ENCODE data around the gene PCK1.

PCK1 gene

DNA sequence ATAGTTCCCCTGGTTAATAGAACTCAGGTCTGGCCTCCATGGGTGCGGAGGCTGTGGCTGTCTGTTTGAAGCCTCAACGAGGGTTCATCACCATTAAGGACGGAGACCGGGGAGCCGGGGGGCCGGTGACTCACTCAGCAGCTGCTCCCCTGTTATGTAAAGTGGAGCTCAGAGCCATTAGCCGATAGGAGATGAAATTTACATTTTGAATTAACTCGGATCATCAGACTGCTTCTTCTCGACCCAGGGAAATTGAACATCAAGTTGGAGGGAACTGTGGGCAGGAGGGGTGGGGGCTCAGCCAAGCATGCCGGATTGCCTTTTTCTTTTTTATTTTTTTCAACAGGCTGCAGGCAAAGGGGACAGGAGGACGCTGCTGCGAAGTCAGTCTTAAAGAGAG is 12.3 kb downstream of the PCK1 start:
- Histone ChIP-seq H3K4me2 (ENCODE audit: low read length, poor library complexity, severe bottlenecking) (no peak overlapping the region), H2BK120ac (ENCODE audit: low read depth, low read length) (no peak overlapping the region), H3K4me3 (ENCODE audit: insufficient read depth in 1 of 2, low read depth in 1 of 2, low read length in 2 of 2) (no peak overlapping the region), H3K4me1 (ENCODE audit: control insufficient read depth, insufficient read depth, low read depth, low read length) (no peaks in the 10 kb centered on the region), H3K4ac (ENCODE audit: low read depth in 1 of 2, low read length in 2 of 2) (no peak overlapping the region), H3K79me1 (replicated peaks; ENCODE audit: low read length, poor library complexity, severe bottlenecking) (no peaks in the 10 kb centered on the region), H3K14ac (ENCODE audit: low read length in 2 of 2) (no peak overlapping the region), H2BK12ac (ENCODE audit: low read length in 2 of 2) (no peak overlapping the region), H4K8ac (ENCODE audit: low read length) (no peak overlapping the region), H4K91ac (ENCODE audit: low read length) (no peak overlapping the region), H3K36me3 (ENCODE audit: control insufficient read depth in 1 of 2, insufficient read depth in 2 of 2, low read depth in 1 of 2, low read length in 2 of 2) (no peaks in the 10 kb centered on the region), H3K9ac (ENCODE audit: low read length) (no peak overlapping the region), H2BK15ac (ENCODE audit: low read depth, poor library complexity, severe bottlenecking) (no peak overlapping the region), H2AK5ac (ENCODE audit: low read length, severe bottlenecking) (no peak overlapping the region), H2BK5ac (ENCODE audit: low read depth, low read length, poor library complexity, severe bottlenecking) (no peak overlapping the region), H3K23ac (ENCODE audit: low read length in 2 of 2) (no peak overlapping the region), H3K9me3 (ENCODE audit: control insufficient read depth, low read length) (no peaks in the 10 kb centered on the region), H3K18ac (ENCODE audit: low read depth in 1 of 2, low read length in 2 of 2) (no peak overlapping the region), H2AFZ (ENCODE audit: low read depth, low read length) (no peak overlapping the region), H3K27ac (ENCODE audit: low read length, poor library complexity, severe bottlenecking) (no peak overlapping the region), H3K27me3 (ENCODE audit: control insufficient read depth in 1 of 2, insufficient read depth in 1 of 2, low read length in 2 of 2) (peaks cover 51 to 82% of the 10 kb centered on the region in 2 experiments)
- DNase-seq = no peak
- WGBS = 71% methylated on average over 10 of the region's 12 CpGs

DNA sequence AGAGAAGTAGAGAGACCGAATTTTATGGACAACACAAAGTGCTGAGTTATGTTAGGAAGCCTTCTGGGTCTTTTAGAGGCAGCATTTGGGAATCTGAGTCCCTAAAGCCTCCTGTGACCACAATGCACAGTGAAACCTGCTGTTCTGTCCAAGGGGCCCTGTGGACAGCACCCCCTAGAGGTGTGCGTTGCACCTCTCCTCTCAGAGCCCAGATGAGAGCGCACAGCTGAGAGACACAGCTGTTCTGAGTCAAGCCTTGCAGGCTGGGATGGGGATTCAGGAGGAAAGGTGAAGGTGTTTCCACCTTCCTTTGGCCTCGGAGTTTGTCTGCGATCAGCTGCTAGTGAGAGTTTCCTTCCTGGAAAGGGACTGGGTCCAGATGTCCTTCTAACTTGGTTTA is 13.0 kb downstream of the PCK1 start:
- no peak overlapping the region for H3K27ac ChIP-seq (ENCODE audit: low read length, poor library complexity, severe bottlenecking)
- no peak overlapping the region for H3K14ac ChIP-seq (ENCODE audit: low read length in 2 of 2)
- no peak overlapping the region for H2BK12ac ChIP-seq (ENCODE audit: low read length in 2 of 2)
- H2BK15ac ChIP-seq (ENCODE audit: low read depth, poor library complexity, severe bottlenecking) = no peak overlapping the region
- no peak overlapping the region for H3K23ac ChIP-seq (ENCODE audit: low read length in 2 of 2)
- no peaks in the 10 kb centered on the region for H3K9me3 ChIP-seq (ENCODE audit: control insufficient read depth, low read length)
- H2BK120ac ChIP-seq (ENCODE audit: low read depth, low read length) = no peak overlapping the region
- H2BK5ac ChIP-seq (ENCODE audit: low read depth, low read length, poor library complexity, severe bottlenecking) = no peak overlapping the region
- H2AFZ ChIP-seq (ENCODE audit: low read depth, low read length) = no peak overlapping the region
- no peak overlapping the region for H3K4me3 ChIP-seq (ENCODE audit: insufficient read depth in 1 of 2, low read depth in 1 of 2, low read length in 2 of 2)
- no peaks in the 10 kb centered on the region for H3K79me1 ChIP-seq (replicated peaks; ENCODE audit: low read length, poor library complexity, severe bottlenecking)
- no peak overlapping the region for H3K18ac ChIP-seq (ENCODE audit: low read depth in 1 of 2, low read length in 2 of 2)
- no peak for DNase-seq
- no peak overlapping the region for H3K9ac ChIP-seq (ENCODE audit: low read length)
- peaks cover 51 to 82% of the 10 kb centered on the region in 2 experiments for H3K27me3 ChIP-seq (ENCODE audit: control insufficient read depth in 1 of 2, insufficient read depth in 1 of 2, low read length in 2 of 2)
- no peak overlapping the region for H4K8ac ChIP-seq (ENCODE audit: low read length)
- no peaks in the 10 kb centered on the region for H3K4me1 ChIP-seq (ENCODE audit: control insufficient read depth, insufficient read depth, low read depth, low read length)
- no peak overlapping the region for H2AK5ac ChIP-seq (ENCODE audit: low read length, severe bottlenecking)
- no peak overlapping the region for H4K91ac ChIP-seq (ENCODE audit: low read length)
- WGBS = 50% methylated on average over 5 of the region's 5 CpGs
- H3K4ac ChIP-seq (ENCODE audit: low read depth in 1 of 2, low read length in 2 of 2) = no peak overlapping the region
- H3K4me2 ChIP-seq (ENCODE audit: low read length, poor library complexity, severe bottlenecking) = no peak overlapping the region
- H3K36me3 ChIP-seq (ENCODE audit: control insufficient read depth in 1 of 2, insufficient read depth in 2 of 2, low read depth in 1 of 2, low read length in 2 of 2) = no peaks in the 10 kb centered on the region

GRCh38 chr20:57574954-57575353 is 14.0 kb downstream of the PCK1 start:
- Histone ChIP-seq H3K36me3 (ENCODE audit: control insufficient read depth in 1 of 2, insufficient read depth in 2 of 2, low read depth in 1 of 2, low read length in 2 of 2) (no peaks in the 10 kb centered on the region), H3K4me2 (ENCODE audit: low read length, poor library complexity, severe bottlenecking) (no peak overlapping the region), H2AK5ac (ENCODE audit: low read length, severe bottlenecking) (no peak overlapping the region), H2BK12ac (ENCODE audit: low read length in 2 of 2) (no peak overlapping the region), H3K9ac (ENCODE audit: low read length) (no peak overlapping the region), H2AFZ (ENCODE audit: low read depth, low read length) (no peak overlapping the region), H3K9me3 (ENCODE audit: control insufficient read depth, low read length) (no peaks in the 10 kb centered on the region), H3K4ac (ENCODE audit: low read depth in 1 of 2, low read length in 2 of 2) (no peak overlapping the region), H2BK5ac (ENCODE audit: low read depth, low read length, poor library complexity, severe bottlenecking) (no peak overlapping the region), H3K27me3 (ENCODE audit: control insufficient read depth in 1 of 2, insufficient read depth in 1 of 2, low read length in 2 of 2) (peaks cover 57 to 91% of the 10 kb centered on the region in 2 experiments), H2BK120ac (ENCODE audit: low read depth, low read length) (no peak overlapping the region), H3K14ac (ENCODE audit: low read length in 2 of 2) (no peak overlapping the region), H4K91ac (ENCODE audit: low read length) (no peak overlapping the region), H3K27ac (ENCODE audit: low read length, poor library complexity, severe bottlenecking) (no peak overlapping the region), H4K8ac (ENCODE audit: low read length) (no peak overlapping the region), H3K23ac (ENCODE audit: low read length in 2 of 2) (no peak overlapping the region), H3K18ac (ENCODE audit: low read depth in 1 of 2, low read length in 2 of 2) (no peak overlapping the region), H3K79me1 (replicated peaks; ENCODE audit: low read length, poor library complexity, severe bottlenecking) (no peaks in the 10 kb centered on the region), H3K4me3 (ENCODE audit: insufficient read depth in 1 of 2, low read depth in 1 of 2, low read length in 2 of 2) (no peak overlapping the region), H3K4me1 (ENCODE audit: control insufficient read depth, insufficient read depth, low read depth, low read length) (no peaks in the 10 kb centered on the region), H2BK15ac (ENCODE audit: low read depth, poor library complexity, severe bottlenecking) (no peak overlapping the region)
- no peak for DNase-seq

DNA sequence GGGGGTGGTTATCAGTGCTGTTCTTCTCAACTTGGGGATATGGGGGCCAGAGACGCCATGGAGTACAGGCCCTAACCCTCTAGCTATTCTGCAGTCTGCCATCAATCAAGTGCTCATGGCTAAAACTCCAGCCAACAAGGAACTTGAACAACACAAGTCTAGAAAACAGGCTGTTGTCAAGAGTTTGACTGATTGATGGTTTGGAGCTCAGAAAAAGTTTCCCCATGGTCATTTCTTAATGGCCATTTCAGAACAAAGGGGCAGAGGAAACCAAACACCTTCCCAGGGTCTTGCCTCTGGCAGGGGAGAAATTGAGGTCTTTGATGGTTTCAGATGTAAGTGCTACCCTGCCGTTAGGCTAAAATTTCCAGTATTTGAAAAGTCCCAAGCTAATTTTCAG is 15.1 kb downstream of the PCK1 start:
- Histone ChIP-seq H3K14ac (ENCODE audit: low read length in 2 of 2) (no peak overlapping the region), H4K91ac (ENCODE audit: low read length) (no peak overlapping the region), H3K27me3 (ENCODE audit: control insufficient read depth in 1 of 2, insufficient read depth in 1 of 2, low read length in 2 of 2) (peaks cover 60 to 91% of the 10 kb centered on the region in 2 experiments), H3K23ac (ENCODE audit: low read length in 2 of 2) (no peak overlapping the region), H3K9ac (ENCODE audit: low read length) (no peak overlapping the region), H2AFZ (ENCODE audit: low read depth, low read length) (no peak overlapping the region), H2BK5ac (ENCODE audit: low read depth, low read length, poor library complexity, severe bottlenecking) (no peak overlapping the region), H4K8ac (ENCODE audit: low read length) (no peak overlapping the region), H2AK5ac (ENCODE audit: low read length, severe bottlenecking) (no peak overlapping the region), H3K4me1 (ENCODE audit: control insufficient read depth, insufficient read depth, low read depth, low read length) (no peaks in the 10 kb centered on the region), H2BK15ac (ENCODE audit: low read depth, poor library complexity, severe bottlenecking) (no peak overlapping the region), H3K18ac (ENCODE audit: low read depth in 1 of 2, low read length in 2 of 2) (no peak overlapping the region), H3K4me2 (ENCODE audit: low read length, poor library complexity, severe bottlenecking) (no peak overlapping the region), H3K27ac (ENCODE audit: low read length, poor library complexity, severe bottlenecking) (no peak overlapping the region), H3K4ac (ENCODE audit: low read depth in 1 of 2, low read length in 2 of 2) (no peak overlapping the region), H2BK12ac (ENCODE audit: low read length in 2 of 2) (no peak overlapping the region), H3K79me1 (replicated peaks; ENCODE audit: low read length, poor library complexity, severe bottlenecking) (no peaks in the 10 kb centered on the region), H3K9me3 (ENCODE audit: control insufficient read depth, low read length) (no peaks in the 10 kb centered on the region), H3K4me3 (ENCODE audit: insufficient read depth in 1 of 2, low read depth in 1 of 2, low read length in 2 of 2) (no peak overlapping the region), H3K36me3 (ENCODE audit: control insufficient read depth in 1 of 2, insufficient read depth in 2 of 2, low read depth in 1 of 2, low read length in 2 of 2) (no peaks in the 10 kb centered on the region), H2BK120ac (ENCODE audit: low read depth, low read length) (no peak overlapping the region)
- no peak for DNase-seq
- WGBS = 83% methylated on average over 1 of the region's 2 CpGs

All from mesenchymal stem cell (in vitro differentiated cells and primary cell).